ENCODE data around the gene ARFRP1.
"Not testable (repeated sequence)": the region's sequence is repeated elsewhere in the genome, so short reads cannot be mapped to it uniquely, and the experiment has no call there.

GRCh38 chr20:63660174-63660573, 47.6 kb downstream of the ARFRP1 start:
- TF ChIP-seq CTCF (IDR thresholded peaks at IDR 0.05 in 8 of 11, conservative IDR thresholded peaks at IDR 0.05 in 3 of 11); POLR2A (IDR thresholded peaks at IDR 0.05); POLR2AphosphoS5 (IDR thresholded peaks at IDR 0.05): not testable (repeated sequence)

All from spleen (tissue), 7 donors.